ENCODE results near the gene KPNA4.

DNA sequence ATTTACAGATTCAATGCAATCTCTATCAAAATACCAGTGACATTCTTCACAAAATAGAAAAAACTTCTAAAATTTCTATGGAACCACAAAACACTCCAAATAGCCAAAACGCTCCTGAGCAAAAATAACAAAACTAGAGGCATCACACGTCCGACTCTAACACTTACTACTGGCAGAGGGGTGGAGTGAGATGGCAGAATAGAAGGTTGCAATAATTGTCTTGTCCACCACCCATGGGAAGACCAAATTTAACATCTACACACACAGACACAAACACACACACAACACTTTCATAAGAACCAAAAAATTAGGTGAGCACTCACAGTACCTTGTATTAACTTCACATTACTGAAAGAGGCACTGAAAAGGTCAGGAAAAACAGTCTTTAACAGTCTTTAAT, 21.3 kb upstream of the KPNA4 start:
- TF ChIP-seq, protein P1, sequence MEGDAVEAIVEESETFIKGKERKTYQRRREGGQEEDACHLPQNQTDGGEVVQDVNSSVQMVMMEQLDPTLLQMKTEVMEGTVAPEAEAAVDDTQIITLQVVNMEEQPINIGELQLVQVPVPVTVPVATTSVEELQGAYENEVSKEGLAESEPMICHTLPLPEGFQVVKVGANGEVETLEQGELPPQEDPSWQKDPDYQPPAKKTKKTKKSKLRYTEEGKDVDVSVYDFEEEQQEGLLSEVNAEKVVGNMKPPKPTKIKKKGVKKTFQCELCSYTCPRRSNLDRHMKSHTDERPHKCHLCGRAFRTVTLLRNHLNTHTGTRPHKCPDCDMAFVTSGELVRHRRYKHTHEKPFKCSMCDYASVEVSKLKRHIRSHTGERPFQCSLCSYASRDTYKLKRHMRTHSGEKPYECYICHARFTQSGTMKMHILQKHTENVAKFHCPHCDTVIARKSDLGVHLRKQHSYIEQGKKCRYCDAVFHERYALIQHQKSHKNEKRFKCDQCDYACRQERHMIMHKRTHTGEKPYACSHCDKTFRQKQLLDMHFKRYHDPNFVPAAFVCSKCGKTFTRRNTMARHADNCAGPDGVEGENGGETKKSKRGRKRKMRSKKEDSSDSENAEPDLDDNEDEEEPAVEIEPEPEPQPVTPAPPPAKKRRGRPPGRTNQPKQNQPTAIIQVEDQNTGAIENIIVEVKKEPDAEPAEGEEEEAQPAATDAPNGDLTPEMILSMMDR (conservative IDR thresholded peaks at IDR 0.05), result no peak
- no peak for TF ChIP-seq ZFX (IDR thresholded peaks at IDR 0.05)
